ENCODE data around the gene SH3RF3.

Gene SH3RF3

DNA sequence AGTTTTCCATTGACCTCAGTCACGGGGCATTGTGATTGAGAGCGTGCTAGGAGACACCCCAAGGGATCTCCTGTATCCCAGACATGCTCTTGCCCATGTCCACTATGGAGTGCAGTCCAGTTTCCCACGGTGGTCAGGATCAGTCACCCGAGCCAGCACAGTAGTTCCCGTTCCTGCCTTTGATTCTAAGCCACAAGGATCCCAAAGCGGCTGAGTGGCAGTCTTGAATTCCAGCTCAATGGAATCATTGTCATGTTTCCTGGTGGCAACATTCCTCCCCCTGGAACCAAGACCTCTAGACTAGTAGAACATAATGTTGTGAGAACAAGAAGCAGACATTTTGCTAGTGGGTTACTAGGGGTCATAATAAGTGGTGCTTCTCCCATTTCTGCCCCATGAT lies 330.5 kb downstream of the SH3RF3 start:
- H4K8ac ChIP-seq (ENCODE audit: low read depth, low read length): no peak overlapping the region
- no peaks in the 10 kb centered on the region for H3K79me2 ChIP-seq (ENCODE audit: control insufficient read depth, insufficient read depth, low read length, poor library complexity)
- DNase-seq: peak; percentile 78 to 83
- H4K91ac ChIP-seq (ENCODE audit: low read depth, low read length): peak overlapping the region; percentile 10
- no peaks in the 10 kb centered on the region for H3K27me3 ChIP-seq (ENCODE audit: insufficient read depth, low read length)
- H2BK120ac ChIP-seq (ENCODE audit: insufficient read depth, low read length, poor library complexity): peak overlapping the region; percentile 45
- H3K9me3 ChIP-seq (ENCODE audit: insufficient read depth, low read depth, low read length): no peaks in the 10 kb centered on the region
- no peaks in the 10 kb centered on the region for H3K36me3 ChIP-seq (ENCODE audit: control insufficient read depth in 1 of 2, insufficient read depth in 2 of 2, low read length in 2 of 2)
- no peak overlapping the region for H2AFZ ChIP-seq (ENCODE audit: insufficient read depth, low read length, poor library complexity)
- H3K4me1 ChIP-seq (ENCODE audit: control insufficient read depth in 1 of 2, insufficient read depth in 2 of 2, low read length in 2 of 2): peaks cover 10 to 15% of the 10 kb centered on the region in 2 experiments
- WGBS (ENCODE audit: extremely low coverage, insufficient coverage, insufficient read length): no CpG with 5 or more reads among the region's 6 CpGs
- H2BK5ac ChIP-seq (ENCODE audit: low read depth, low read length, poor library complexity): no peak overlapping the region
- H3K27ac ChIP-seq (ENCODE audit: low read depth, low read length): no peak overlapping the region
- peak overlapping the region; percentile 29 for H2BK12ac ChIP-seq (ENCODE audit: low read length)
- H3K18ac ChIP-seq (ENCODE audit: low read length): no peak overlapping the region
- no peak overlapping the region for H3K4me2 ChIP-seq (ENCODE audit: low read length)
- H3K23ac ChIP-seq (ENCODE audit: low read length): no peak overlapping the region
- H3K4me3 ChIP-seq (ENCODE audit: low read depth, low read length): no peak overlapping the region
- no peak overlapping the region for H2AK5ac ChIP-seq (ENCODE audit: low read length)
- no peak overlapping the region for H3K9ac ChIP-seq (ENCODE audit: low read length)
- H3K4ac ChIP-seq (ENCODE audit: low read depth, low read length): no peak overlapping the region
- no peak overlapping the region for H4K12ac ChIP-seq (ENCODE audit: low read depth, low read length)
- peak overlapping the region; percentile 59 for H3K14ac ChIP-seq (ENCODE audit: low read length)
- H3K79me1 ChIP-seq (ENCODE audit: low read length): no peaks in the 10 kb centered on the region

DNA sequence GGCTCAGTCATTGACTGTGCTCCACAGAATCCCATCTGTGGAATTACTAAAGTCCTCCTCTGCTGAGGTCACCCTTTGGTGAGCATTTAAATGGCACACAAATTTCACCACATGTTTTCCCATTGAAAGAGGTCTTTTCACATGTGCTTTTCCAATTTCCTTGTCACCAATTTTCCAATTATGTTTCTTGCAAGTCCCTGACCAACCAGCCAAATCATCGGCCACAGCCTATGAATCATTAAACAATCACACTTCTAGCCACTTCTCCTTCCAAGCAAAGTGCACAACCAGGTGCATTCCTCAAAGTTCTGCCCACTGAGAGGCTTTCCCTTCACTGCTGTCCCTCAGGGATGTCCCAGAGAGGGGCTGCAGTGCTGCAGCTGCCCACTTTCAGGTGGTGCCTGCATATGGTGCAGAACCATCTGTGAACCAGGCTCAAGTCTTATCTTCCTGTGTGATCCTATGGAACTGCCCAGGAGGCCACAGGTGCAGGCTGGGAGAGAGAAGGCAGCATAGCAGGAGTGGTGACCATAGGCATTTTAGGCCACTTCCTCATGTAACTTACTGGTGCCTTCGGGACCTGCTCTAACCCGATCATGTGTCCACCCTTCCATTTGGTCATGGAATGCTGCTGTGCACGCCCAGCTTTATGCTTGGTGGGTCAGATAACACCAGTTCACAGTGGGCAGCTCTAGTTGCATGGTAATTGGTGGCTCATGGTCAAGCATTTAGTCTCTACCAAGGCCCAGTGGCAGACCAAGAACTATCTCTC lies 331.7 kb downstream of the SH3RF3 start:
- Histone ChIP-seq H3K9ac (ENCODE audit: low read length) (no peak overlapping the region), H2BK12ac (ENCODE audit: low read length) (no peak overlapping the region), H3K27ac (ENCODE audit: low read depth, low read length) (no peak overlapping the region), H3K4me2 (ENCODE audit: low read length) (no peak overlapping the region), H3K79me1 (ENCODE audit: low read length) (no peaks in the 10 kb centered on the region), H2AFZ (ENCODE audit: insufficient read depth, low read length, poor library complexity) (no peak overlapping the region), H2BK120ac (ENCODE audit: insufficient read depth, low read length, poor library complexity) (no peak overlapping the region), H3K79me2 (ENCODE audit: control insufficient read depth, insufficient read depth, low read length, poor library complexity) (no peaks in the 10 kb centered on the region), H4K12ac (ENCODE audit: low read depth, low read length) (no peak overlapping the region), H2BK5ac (ENCODE audit: low read depth, low read length, poor library complexity) (no peak overlapping the region), H3K14ac (ENCODE audit: low read length) (no peak overlapping the region), H3K27me3 (ENCODE audit: insufficient read depth, low read length) (no peaks in the 10 kb centered on the region), H3K4ac (ENCODE audit: low read depth, low read length) (no peak overlapping the region), H3K4me1 (ENCODE audit: control insufficient read depth in 1 of 2, insufficient read depth in 2 of 2, low read length in 2 of 2) (peaks cover 10 to 15% of the 10 kb centered on the region in 2 experiments), H3K18ac (ENCODE audit: low read length) (no peak overlapping the region), H3K36me3 (ENCODE audit: control insufficient read depth in 1 of 2, insufficient read depth in 2 of 2, low read length in 2 of 2) (no peaks in the 10 kb centered on the region), H3K4me3 (ENCODE audit: low read depth, low read length) (no peak overlapping the region), H3K9me3 (ENCODE audit: insufficient read depth, low read depth, low read length) (no peaks in the 10 kb centered on the region), H4K91ac (ENCODE audit: low read depth, low read length) (no peak overlapping the region), H3K23ac (ENCODE audit: low read length) (no peak overlapping the region), H4K8ac (ENCODE audit: low read depth, low read length) (no peak overlapping the region), H2AK5ac (ENCODE audit: low read length) (no peak overlapping the region)
- no CpG with 5 or more reads among the region's 4 CpGs for WGBS (ENCODE audit: extremely low coverage, insufficient coverage, insufficient read length)
- DNase-seq: no peak

DNA sequence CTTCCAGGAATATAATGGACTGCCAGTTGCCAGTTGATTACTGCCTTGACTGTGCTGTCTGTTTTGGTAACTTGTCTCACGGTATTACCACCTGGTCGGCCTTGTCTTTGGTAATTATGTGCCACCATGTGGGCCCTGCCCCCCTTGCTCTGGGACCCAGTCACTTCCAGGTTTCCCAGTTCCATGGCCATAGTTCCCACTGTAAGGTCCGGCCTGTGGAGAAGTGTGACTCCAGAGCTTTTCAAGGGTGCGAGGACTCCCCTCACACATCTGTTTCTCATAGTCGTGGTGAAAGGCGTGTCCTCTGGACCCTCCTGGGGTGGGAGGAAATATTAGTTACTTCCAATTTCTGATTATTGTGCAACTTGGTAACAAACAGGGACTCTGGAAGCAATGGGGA lies 334.2 kb downstream of the SH3RF3 start:
- Histone ChIP-seq H3K4me1 (ENCODE audit: control insufficient read depth in 1 of 2, insufficient read depth in 2 of 2, low read length in 2 of 2) (peaks cover 14 to 17% of the 10 kb centered on the region in 2 experiments), H2AK5ac (ENCODE audit: low read length) (no peak overlapping the region), H3K4me3 (ENCODE audit: low read depth, low read length) (no peak overlapping the region), H3K4ac (ENCODE audit: low read depth, low read length) (no peak overlapping the region), H3K9me3 (ENCODE audit: insufficient read depth, low read depth, low read length) (no peaks in the 10 kb centered on the region), H3K14ac (ENCODE audit: low read length) (no peak overlapping the region), H4K12ac (ENCODE audit: low read depth, low read length) (no peak overlapping the region), H3K36me3 (ENCODE audit: control insufficient read depth in 1 of 2, insufficient read depth in 2 of 2, low read length in 2 of 2) (no peaks in the 10 kb centered on the region), H3K27ac (ENCODE audit: low read depth, low read length) (no peak overlapping the region), H3K4me2 (ENCODE audit: low read length) (no peak overlapping the region), H3K27me3 (ENCODE audit: insufficient read depth, low read length) (no peaks in the 10 kb centered on the region), H3K79me2 (ENCODE audit: control insufficient read depth, insufficient read depth, low read length, poor library complexity) (peaks cover 6% of the 10 kb centered on the region), H4K91ac (ENCODE audit: low read depth, low read length) (peak overlapping the region; percentile 39), H2BK120ac (ENCODE audit: insufficient read depth, low read length, poor library complexity) (no peak overlapping the region), H2BK12ac (ENCODE audit: low read length) (peak overlapping the region; percentile 3), H3K79me1 (ENCODE audit: low read length) (peaks cover 10% of the 10 kb centered on the region), H4K8ac (ENCODE audit: low read depth, low read length) (no peak overlapping the region), H2BK5ac (ENCODE audit: low read depth, low read length, poor library complexity) (no peak overlapping the region), H3K9ac (ENCODE audit: low read length) (no peak overlapping the region), H2AFZ (ENCODE audit: insufficient read depth, low read length, poor library complexity) (no peak overlapping the region), H3K18ac (ENCODE audit: low read length) (no peak overlapping the region), H3K23ac (ENCODE audit: low read length) (no peak overlapping the region)
- WGBS (ENCODE audit: extremely low coverage, insufficient coverage, insufficient read length): no CpG with 5 or more reads among the region's 6 CpGs
- DNase-seq: no peak

DNA sequence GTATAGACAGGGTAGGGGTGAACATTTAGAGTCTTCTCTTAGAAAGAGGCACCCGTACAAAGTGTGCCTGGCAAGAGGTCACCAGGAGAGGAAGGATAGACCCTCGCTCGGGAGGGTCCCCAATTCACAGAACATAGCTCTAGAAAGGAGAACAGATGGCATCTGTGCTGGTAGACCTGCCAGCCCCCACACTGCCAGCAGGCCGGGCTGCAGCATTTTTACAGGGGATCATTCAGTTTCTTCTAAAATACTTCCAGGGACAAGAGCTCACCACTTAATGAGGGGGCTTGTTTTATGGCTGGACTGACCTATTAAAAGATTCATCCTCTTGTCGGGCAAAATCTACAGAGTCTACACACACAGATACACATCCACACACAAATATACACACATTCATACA lies 334.9 kb downstream of the SH3RF3 start:
- Histone ChIP-seq H4K12ac (ENCODE audit: low read depth, low read length) (no peak overlapping the region), H3K4me1 (ENCODE audit: control insufficient read depth in 1 of 2, insufficient read depth in 2 of 2, low read length in 2 of 2) (peaks cover 18 to 20% of the 10 kb centered on the region in 2 experiments), H3K9ac (ENCODE audit: low read length) (no peak overlapping the region), H4K8ac (ENCODE audit: low read depth, low read length) (no peak overlapping the region), H3K14ac (ENCODE audit: low read length) (no peak overlapping the region), H4K91ac (ENCODE audit: low read depth, low read length) (no peak overlapping the region), H2BK5ac (ENCODE audit: low read depth, low read length, poor library complexity) (no peak overlapping the region), H3K36me3 (ENCODE audit: control insufficient read depth in 1 of 2, insufficient read depth in 2 of 2, low read length in 2 of 2) (no peaks in the 10 kb centered on the region), H3K18ac (ENCODE audit: low read length) (no peak overlapping the region), H3K27ac (ENCODE audit: low read depth, low read length) (no peak overlapping the region), H3K4me3 (ENCODE audit: low read depth, low read length) (no peak overlapping the region), H2AK5ac (ENCODE audit: low read length) (no peak overlapping the region), H3K79me2 (ENCODE audit: control insufficient read depth, insufficient read depth, low read length, poor library complexity) (peaks cover 6% of the 10 kb centered on the region), H2BK120ac (ENCODE audit: insufficient read depth, low read length, poor library complexity) (no peak overlapping the region), H3K23ac (ENCODE audit: low read length) (no peak overlapping the region), H3K4me2 (ENCODE audit: low read length) (no peak overlapping the region), H2BK12ac (ENCODE audit: low read length) (no peak overlapping the region), H3K4ac (ENCODE audit: low read depth, low read length) (no peak overlapping the region), H2AFZ (ENCODE audit: insufficient read depth, low read length, poor library complexity) (no peak overlapping the region), H3K27me3 (ENCODE audit: insufficient read depth, low read length) (no peaks in the 10 kb centered on the region), H3K79me1 (ENCODE audit: low read length) (peaks cover 13% of the 10 kb centered on the region), H3K9me3 (ENCODE audit: insufficient read depth, low read depth, low read length) (no peaks in the 10 kb centered on the region)
- no peak for DNase-seq
- whole genome bisulfite sequencing (ENCODE audit: extremely low coverage, insufficient coverage, insufficient read length): no CpG with 5 or more reads among the region's 5 CpGs

Measured in trophoblast cell (in vitro differentiated cells and primary cell).